Measurements from ENCODE around the gene NDUFB4. TPM values are rescaled to one million over a fixed set of nuclear protein-coding genes. Genes with fewer than 3 reads are reported as not detected.

NDUFB4 gene
- total RNA-seq, 1 experiment from 2014 or later = 161 TPM

DNA sequence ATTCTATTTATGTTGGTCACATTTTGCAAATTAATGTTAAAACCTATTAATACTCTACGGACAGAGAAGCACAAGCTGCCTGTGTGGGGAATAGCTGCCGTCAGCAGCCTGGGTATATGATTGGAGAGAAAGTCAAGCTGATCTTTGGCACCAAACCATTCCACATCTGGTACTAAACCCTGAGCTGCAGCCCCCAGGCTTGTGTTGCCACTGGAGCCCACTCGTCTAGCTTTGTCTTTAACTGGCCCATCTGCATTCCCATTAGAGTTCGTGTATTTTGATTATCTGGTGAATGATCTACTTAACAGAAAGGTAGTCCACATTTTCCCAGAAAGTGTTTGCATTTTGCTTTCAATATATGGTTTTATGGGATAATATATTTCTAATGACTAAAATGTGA is 5.4 kb downstream of the NDUFB4 start:
- POLR2A ChIA-PET = no interaction called here
- DNase-seq (ENCODE audit: low read depth, low spot score) (no peak), ATAC-seq (no peak)
- H4K20me1 ChIP-seq (ENCODE audit: insufficient read depth) = no peaks in the 10 kb centered on the region
- CTCF ChIA-PET = no interaction called here
- H3K9ac ChIP-seq (ENCODE audit: low read length) = no peak overlapping the region
- RAD21 ChIA-PET (ENCODE audit: low non-redundant PET in 1 of 2, low total read pairs in 2 of 2, uncharacterized antibody in 2 of 2, unreplicated experiment in 2 of 2) = no interaction called here
- no peak overlapping the region for H2AFZ ChIP-seq (ENCODE audit: low read depth, low read length, poor library complexity, severe bottlenecking)
- H3K36me3 ChIP-seq (ENCODE audit: control insufficient read depth in 1 of 2, insufficient read depth in 2 of 2, low read length in 2 of 2) = peaks cover 21 to 23% of the 10 kb centered on the region in 2 experiments; a peak in 3 of 4 replicates
- H3K4me1 ChIP-seq (ENCODE audit: control insufficient read depth in 1 of 2, insufficient read depth in 2 of 2, low read length in 2 of 2) = peaks cover 3 to 6% of the 10 kb centered on the region in 2 experiments; a peak in 2 of 4 replicates
- no peaks in the 10 kb centered on the region for H3K27me3 ChIP-seq (ENCODE audit: insufficient read depth, low read length)
- H3K4me2 ChIP-seq (ENCODE audit: low read length) = no peak overlapping the region
- no peak overlapping the region for H3K27ac ChIP-seq (ENCODE audit: low read depth, low read length)
- TF ChIP-seq CTCF (IDR thresholded peaks at IDR 0.05 in 2 of 3, conservative IDR thresholded peaks at IDR 0.05 in 1 of 3; ENCODE audit: borderline replicate concordance in 1 of 3, insufficient read depth in 1 of 3, low read depth in 2 of 3, low read length in 2 of 3) = no peak
- no peak for TF ChIP-seq JUND (IDR thresholded peaks at IDR 0.05)
- TF ChIP-seq RAD21 (IDR thresholded peaks at IDR 0.05; ENCODE audit: low read depth) = no peak
- TF ChIP-seq, protein P1, sequence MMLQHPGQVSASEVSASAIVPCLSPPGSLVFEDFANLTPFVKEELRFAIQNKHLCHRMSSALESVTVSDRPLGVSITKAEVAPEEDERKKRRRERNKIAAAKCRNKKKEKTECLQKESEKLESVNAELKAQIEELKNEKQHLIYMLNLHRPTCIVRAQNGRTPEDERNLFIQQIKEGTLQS (IDR thresholded peaks at IDR 0.05) = no peak
- TF ChIP-seq SP1 (IDR thresholded peaks at IDR 0.05; ENCODE audit: low read depth) = no peak
- no peak for TF ChIP-seq ELF1 (IDR thresholded peaks at IDR 0.05; ENCODE audit: borderline replicate concordance, low read depth)
- no peak for TF ChIP-seq YY1 (IDR thresholded peaks at IDR 0.05; ENCODE audit: extremely low read depth, insufficient replicate concordance, low read depth, low read length)
- no peak for TF ChIP-seq POLR2AphosphoS5 (IDR thresholded peaks at IDR 0.05; ENCODE audit: low read depth, low read length)
- TF ChIP-seq ZFX (IDR thresholded peaks at IDR 0.05) = no peak
- TF ChIP-seq EZH2phosphoT487 (IDR thresholded peaks at IDR 0.05; ENCODE audit: borderline replicate concordance) = no peak
- TF ChIP-seq SRF (IDR thresholded peaks at IDR 0.05; ENCODE audit: low read depth) = no peak
- no peak for TF ChIP-seq ZNF274 (IDR thresholded peaks at IDR 0.05; ENCODE audit: low read depth, low read length)
- TF ChIP-seq, protein P2, sequence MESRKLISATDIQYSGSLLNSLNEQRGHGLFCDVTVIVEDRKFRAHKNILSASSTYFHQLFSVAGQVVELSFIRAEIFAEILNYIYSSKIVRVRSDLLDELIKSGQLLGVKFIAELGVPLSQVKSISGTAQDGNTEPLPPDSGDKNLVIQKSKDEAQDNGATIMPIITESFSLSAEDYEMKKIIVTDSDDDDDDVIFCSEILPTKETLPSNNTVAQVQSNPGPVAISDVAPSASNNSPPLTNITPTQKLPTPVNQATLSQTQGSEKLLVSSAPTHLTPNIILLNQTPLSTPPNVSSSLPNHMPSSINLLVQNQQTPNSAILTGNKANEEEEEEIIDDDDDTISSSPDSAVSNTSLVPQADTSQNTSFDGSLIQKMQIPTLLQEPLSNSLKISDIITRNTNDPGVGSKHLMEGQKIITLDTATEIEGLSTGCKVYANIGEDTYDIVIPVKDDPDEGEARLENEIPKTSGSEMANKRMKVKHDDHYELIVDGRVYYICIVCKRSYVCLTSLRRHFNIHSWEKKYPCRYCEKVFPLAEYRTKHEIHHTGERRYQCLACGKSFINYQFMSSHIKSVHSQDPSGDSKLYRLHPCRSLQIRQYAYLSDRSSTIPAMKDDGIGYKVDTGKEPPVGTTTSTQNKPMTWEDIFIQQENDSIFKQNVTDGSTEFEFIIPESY (IDR thresholded peaks at IDR 0.05; ENCODE audit: extremely low read depth, insufficient replicate concordance, low read length) = no peak
- no peak for TF ChIP-seq TCF7L2 (IDR thresholded peaks at IDR 0.05; ENCODE audit: borderline replicate concordance, extremely low read depth, insufficient read depth, insufficient read length)
- no peak for TF ChIP-seq EZH2 (IDR thresholded peaks at IDR 0.05)
- no peak for TF ChIP-seq REST (IDR thresholded peaks at IDR 0.05; ENCODE audit: low read depth)
- no peak for TF ChIP-seq POLR2A (IDR thresholded peaks at IDR 0.05; ENCODE audit: borderline replicate concordance, extremely low read depth, insufficient read depth, insufficient read length)
- no peaks in the 10 kb centered on the region for H3K9me3 ChIP-seq (ENCODE audit: control insufficient read depth in 1 of 2, insufficient read depth in 1 of 2, low read depth in 1 of 2, low read length in 2 of 2)
- H3K9me2 ChIP-seq (ENCODE audit: insufficient read depth) = no peaks in the 10 kb centered on the region
- intact Hi-C loops (cut with micrococcal nuclease) = no loop called here
- H3K79me2 ChIP-seq (ENCODE audit: insufficient read depth, low read length) = peaks cover 44% of the 10 kb centered on the region
- H3K4me3 ChIP-seq (replicated peaks in 1 of 2; ENCODE audit: low read depth in 1 of 2, low read length in 2 of 2) = no peak overlapping the region
- BruUV-seq (replicated peaks) = no TSS peak
